Astrocyte (in vitro differentiated cells and primary cell): ENCODE results near the gene CCDC85A. TPM values are rescaled to one million over a fixed set of nuclear protein-coding genes. Genes with fewer than 3 reads are reported as not detected.

Experiments used
- DNase-seq: peaks from one replicate; pipeline ENCODE4 v3.0.0-alpha.2; 2010; ENCODE audit warnings: low read depth
- FAIRE-seq: peaks from 2 replicates; lab custom pipeline; 2011; peaks lifted over from hg19 to GRCh38; lab: Jason Lieb, UNC
- H2AFZ ChIP-seq: 2 replicates; pipeline ENCODE4 v1.6.0; 2012; ENCODE audit warnings: low read depth, low read length, inconsistent platforms
- H3K27ac ChIP-seq: 2 replicates; pipeline ENCODE4 v1.5.1; 2011; ENCODE audit warnings: low read depth, low read length, inconsistent platforms
- H3K27me3 ChIP-seq: 2 replicates; pipeline ENCODE4 v1.6.0; 2011; ENCODE audit warnings: low read length, inconsistent platforms; ENCODE audit not compliant: insufficient read depth
- H3K36me3 ChIP-seq: 2 replicates; pipeline ENCODE4 v1.5.1; 2011; ENCODE audit warnings: low read length, inconsistent platforms; ENCODE audit not compliant: insufficient read depth
- H3K4me1 ChIP-seq: 2 replicates; pipeline ENCODE4 v1.5.1; 2011; ENCODE audit warnings: low read length, inconsistent platforms; ENCODE audit not compliant: insufficient read depth
- H3K4me2 ChIP-seq: 2 replicates; pipeline ENCODE4 v1.6.0; 2012; ENCODE audit warnings: low read length, inconsistent platforms
- H3K4me3 ChIP-seq: 2 replicates; pipeline ENCODE4 v1.5.1; 2011; ENCODE audit warnings: low read depth, mild to moderate bottlenecking, low read length, inconsistent platforms; ENCODE audit not compliant: insufficient read depth
- H3K79me2 ChIP-seq: 2 replicates; pipeline ENCODE4 v1.6.0; 2012; ENCODE audit warnings: mild to moderate bottlenecking, low read length, inconsistent platforms; ENCODE audit not compliant: insufficient read depth
- H3K9ac ChIP-seq: 2 replicates; pipeline ENCODE4 v1.6.0; 2012; ENCODE audit warnings: mild to moderate bottlenecking, low read length, inconsistent platforms
- H3K9me3 ChIP-seq: 2 replicates; pipeline ENCODE4 v1.5.1; 2012; ENCODE audit warnings: low read depth, mild to moderate bottlenecking, low read length, inconsistent platforms; ENCODE audit not compliant: insufficient read depth
- H4K20me1 ChIP-seq: 2 replicates; pipeline ENCODE4 v1.6.0; 2012; ENCODE audit warnings: low read length, inconsistent platforms; ENCODE audit not compliant: insufficient read depth
- H3K27ac Mint-ChIP-seq: one replicate; pipeline ENCODE4 v1.8.0; 2021; ENCODE audit warnings: mild to moderate bottlenecking, mixed read lengths; ENCODE audit not compliant: unreplicated experiment
- H3K27me3 Mint-ChIP-seq: one replicate; pipeline ENCODE4 v1.8.0; 2021; ENCODE audit warnings: low read depth, mixed read lengths; ENCODE audit not compliant: unreplicated experiment
- H3K36me3 Mint-ChIP-seq: one replicate; pipeline ENCODE4 v1.8.0; 2021; ENCODE audit warnings: low read depth, mixed read lengths; ENCODE audit not compliant: unreplicated experiment
- H3K4me1 Mint-ChIP-seq: one replicate; pipeline ENCODE4 v1.8.0; 2021; ENCODE audit warnings: low read depth, mixed read lengths; ENCODE audit not compliant: unreplicated experiment
- H3K4me3 Mint-ChIP-seq: one replicate; pipeline ENCODE4 v1.8.0; 2021; ENCODE audit warnings: mild to moderate bottlenecking, moderate library complexity, mixed read lengths; ENCODE audit not compliant: unreplicated experiment
- H3K9me3 Mint-ChIP-seq: one replicate; pipeline ENCODE4 v1.8.0; 2021; ENCODE audit warnings: mild to moderate bottlenecking, mixed read lengths; ENCODE audit not compliant: unreplicated experiment
- EZH2 ChIP-seq: IDR thresholded peaks from 2 replicates; pipeline ENCODE4 v1.6.1; 2012; ENCODE audit warnings: mild to moderate bottlenecking, low read length, inconsistent platforms; ENCODE audit not compliant: insufficient read depth
- total RNA-seq: library from RNA; stranded (reverse); gene quantifications from 2 replicates; pipeline ENCODE4 v1.2.1, GENCODE V29; 2021
- TF ChIP-seq, protein P1 (sequence below): IDR thresholded peaks from 2 replicates; pipeline ENCODE4 v1.5.1; 2011; ENCODE audit warnings: low read depth, mild to moderate bottlenecking, inconsistent platforms, low read length, moderate library complexity; ENCODE audit not compliant: insufficient read depth

Gene CCDC85A
- total RNA-seq, 1 donor from 2014 or later: 8.9 TPM

DNA sequence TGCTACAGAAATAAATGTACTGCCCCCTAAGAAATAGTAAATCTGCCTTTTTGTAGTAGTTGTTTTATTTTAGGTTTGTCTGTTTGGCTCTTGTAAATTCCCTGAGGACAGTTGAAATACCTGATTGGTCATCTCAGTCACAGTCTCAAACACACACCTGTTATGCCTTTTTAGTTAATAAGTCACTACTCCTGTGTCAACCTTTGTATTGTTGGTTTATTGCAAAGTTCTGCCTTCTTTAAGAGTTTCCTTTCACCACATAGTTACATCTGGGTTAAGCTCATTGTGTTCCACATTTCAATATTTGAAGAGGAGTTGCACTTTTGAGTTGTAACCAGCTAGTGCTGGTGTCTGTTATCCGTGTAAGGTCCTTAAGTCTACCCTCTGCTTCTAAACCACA lies 198.7 kb downstream of the CCDC85A start:
- Histone ChIP-seq H3K36me3 (no peaks in the 10 kb centered on the region), H2AFZ (no peak overlapping the region), H3K4me3 (no peak overlapping the region), H3K4me2 (no peak overlapping the region), H3K9ac (no peak overlapping the region), H3K27ac (no peak overlapping the region), H4K20me1 (no peaks in the 10 kb centered on the region), H3K4me1 (no peaks in the 10 kb centered on the region), H3K79me2 (no peaks in the 10 kb centered on the region), H3K27me3 (no peaks in the 10 kb centered on the region), H3K9me3 (no peaks in the 10 kb centered on the region)
- no peak for DNase-seq
- no peaks in the 10 kb centered on the region for H3K9me3 Mint-ChIP-seq
- no peak overlapping the region for H3K4me3 Mint-ChIP-seq
- peaks cover 16% of the 10 kb centered on the region for H3K4me1 Mint-ChIP-seq
- TF ChIP-seq, protein P1, sequence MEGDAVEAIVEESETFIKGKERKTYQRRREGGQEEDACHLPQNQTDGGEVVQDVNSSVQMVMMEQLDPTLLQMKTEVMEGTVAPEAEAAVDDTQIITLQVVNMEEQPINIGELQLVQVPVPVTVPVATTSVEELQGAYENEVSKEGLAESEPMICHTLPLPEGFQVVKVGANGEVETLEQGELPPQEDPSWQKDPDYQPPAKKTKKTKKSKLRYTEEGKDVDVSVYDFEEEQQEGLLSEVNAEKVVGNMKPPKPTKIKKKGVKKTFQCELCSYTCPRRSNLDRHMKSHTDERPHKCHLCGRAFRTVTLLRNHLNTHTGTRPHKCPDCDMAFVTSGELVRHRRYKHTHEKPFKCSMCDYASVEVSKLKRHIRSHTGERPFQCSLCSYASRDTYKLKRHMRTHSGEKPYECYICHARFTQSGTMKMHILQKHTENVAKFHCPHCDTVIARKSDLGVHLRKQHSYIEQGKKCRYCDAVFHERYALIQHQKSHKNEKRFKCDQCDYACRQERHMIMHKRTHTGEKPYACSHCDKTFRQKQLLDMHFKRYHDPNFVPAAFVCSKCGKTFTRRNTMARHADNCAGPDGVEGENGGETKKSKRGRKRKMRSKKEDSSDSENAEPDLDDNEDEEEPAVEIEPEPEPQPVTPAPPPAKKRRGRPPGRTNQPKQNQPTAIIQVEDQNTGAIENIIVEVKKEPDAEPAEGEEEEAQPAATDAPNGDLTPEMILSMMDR: no peak
- no peak for TF ChIP-seq EZH2
- no peaks in the 10 kb centered on the region for H3K36me3 Mint-ChIP-seq
- H3K27ac Mint-ChIP-seq: no peak overlapping the region
- no peaks in the 10 kb centered on the region for H3K27me3 Mint-ChIP-seq
- no peak for FAIRE-seq

DNA sequence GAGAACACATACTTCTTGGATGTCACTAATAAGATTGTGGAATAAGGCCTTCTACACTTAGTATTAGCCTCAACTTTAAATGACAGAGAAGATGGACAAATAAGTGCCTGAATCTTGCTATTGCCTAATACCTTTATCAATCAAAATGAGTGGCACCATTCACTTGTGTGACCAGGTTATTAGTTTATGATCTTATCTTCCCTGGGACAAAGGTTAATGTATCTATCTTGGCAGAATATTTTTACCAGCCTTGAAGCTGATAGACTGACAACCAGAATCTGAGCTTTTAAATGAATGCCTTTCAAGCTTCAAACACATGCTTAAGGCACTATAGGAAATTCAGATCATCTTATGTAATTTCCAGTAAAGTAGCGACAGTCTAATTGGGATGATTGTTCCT lies 202.9 kb downstream of the CCDC85A start:
- H3K4me1 Mint-ChIP-seq: peaks cover 3% of the 10 kb centered on the region

DNA sequence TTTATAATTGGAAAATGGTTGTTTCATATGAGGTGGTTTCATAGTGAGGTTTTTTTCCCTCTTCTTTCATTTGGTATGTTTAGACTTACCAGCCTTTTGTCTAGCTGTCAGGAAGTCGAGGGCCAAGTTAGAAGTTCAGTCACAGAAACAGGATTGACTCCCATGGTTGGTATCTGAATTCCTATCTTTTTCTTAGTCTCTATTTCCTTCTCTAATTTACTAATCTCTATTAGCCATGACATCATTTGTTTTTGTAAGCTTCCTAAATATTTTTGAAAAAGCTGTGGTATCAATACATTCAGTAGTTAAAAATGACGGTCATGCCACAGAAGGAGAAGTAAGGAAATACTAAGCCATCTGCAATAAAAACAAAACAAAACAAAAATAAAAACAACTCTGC lies 206.9 kb downstream of the CCDC85A start:
- no peaks in the 10 kb centered on the region for H3K36me3 ChIP-seq
- H3K4me2 ChIP-seq: no peak overlapping the region
- H3K4me1 ChIP-seq: no peaks in the 10 kb centered on the region
- H3K4me3 ChIP-seq: no peak overlapping the region
- no peak overlapping the region for H3K9ac ChIP-seq
- H3K36me3 Mint-ChIP-seq: no peaks in the 10 kb centered on the region
- no peaks in the 10 kb centered on the region for H4K20me1 ChIP-seq
- no peaks in the 10 kb centered on the region for H3K9me3 Mint-ChIP-seq
- H3K4me1 Mint-ChIP-seq: no peaks in the 10 kb centered on the region
- H3K27me3 ChIP-seq: no peaks in the 10 kb centered on the region
- no peaks in the 10 kb centered on the region for H3K9me3 ChIP-seq
- no peak for TF ChIP-seq EZH2
- TF ChIP-seq, protein P1: no peak
- H3K27me3 Mint-ChIP-seq: no peaks in the 10 kb centered on the region
- DNase-seq (no peak), FAIRE-seq (no peak)
- no peak overlapping the region for H3K27ac Mint-ChIP-seq
- no peak overlapping the region for H3K4me3 Mint-ChIP-seq
- H3K27ac ChIP-seq: no peak overlapping the region
- H3K79me2 ChIP-seq: no peaks in the 10 kb centered on the region
- no peak overlapping the region for H2AFZ ChIP-seq

More for the DNA sequence above, 202.9 kb downstream of the CCDC85A start:
- Histone ChIP-seq H3K27me3 (no peaks in the 10 kb centered on the region), H4K20me1 (no peaks in the 10 kb centered on the region), H3K27ac (no peak overlapping the region), H3K9me3 (no peaks in the 10 kb centered on the region), H2AFZ (no peak overlapping the region), H3K4me3 (no peak overlapping the region), H3K9ac (no peak overlapping the region), H3K4me2 (no peak overlapping the region), H3K36me3 (no peaks in the 10 kb centered on the region), H3K79me2 (no peaks in the 10 kb centered on the region), H3K4me1 (no peaks in the 10 kb centered on the region)
- H3K27me3 Mint-ChIP-seq: no peaks in the 10 kb centered on the region
- DNase-seq (no peak), FAIRE-seq (no peak)
- no peak overlapping the region for H3K4me3 Mint-ChIP-seq
- H3K9me3 Mint-ChIP-seq: no peaks in the 10 kb centered on the region
- H3K27ac Mint-ChIP-seq: no peak overlapping the region
- H3K36me3 Mint-ChIP-seq: no peaks in the 10 kb centered on the region
- TF ChIP-seq EZH2: no peak
- TF ChIP-seq, protein P1: no peak
